ENCODE measurements around the gene PODXL2.
"Not testable (repeated sequence)": the region's sequence is repeated elsewhere in the genome, so short reads cannot be mapped to it uniquely, and the experiment has no call there.

The PODXL2 gene

GRCh38 chr3:127604546-127605165, 24.3 kb upstream of the PODXL2 start:
- DNase-seq (ENCODE audit: low read depth in 1 of 2, low spot score in 1 of 2): no peak

- not testable (repeated sequence) for DNase-seq (ENCODE audit: low read depth in 1 of 2, low spot score in 1 of 2)
These were observed 23.4 kb upstream of the PODXL2 start for GRCh38 chr3:127605547-127605946.

- no peak for DNase-seq (ENCODE audit: low read depth in 1 of 2, low spot score in 1 of 2)
These were observed 22.7 kb upstream of the PODXL2 start for GRCh38 chr3:127606086-127606805.

DNA sequence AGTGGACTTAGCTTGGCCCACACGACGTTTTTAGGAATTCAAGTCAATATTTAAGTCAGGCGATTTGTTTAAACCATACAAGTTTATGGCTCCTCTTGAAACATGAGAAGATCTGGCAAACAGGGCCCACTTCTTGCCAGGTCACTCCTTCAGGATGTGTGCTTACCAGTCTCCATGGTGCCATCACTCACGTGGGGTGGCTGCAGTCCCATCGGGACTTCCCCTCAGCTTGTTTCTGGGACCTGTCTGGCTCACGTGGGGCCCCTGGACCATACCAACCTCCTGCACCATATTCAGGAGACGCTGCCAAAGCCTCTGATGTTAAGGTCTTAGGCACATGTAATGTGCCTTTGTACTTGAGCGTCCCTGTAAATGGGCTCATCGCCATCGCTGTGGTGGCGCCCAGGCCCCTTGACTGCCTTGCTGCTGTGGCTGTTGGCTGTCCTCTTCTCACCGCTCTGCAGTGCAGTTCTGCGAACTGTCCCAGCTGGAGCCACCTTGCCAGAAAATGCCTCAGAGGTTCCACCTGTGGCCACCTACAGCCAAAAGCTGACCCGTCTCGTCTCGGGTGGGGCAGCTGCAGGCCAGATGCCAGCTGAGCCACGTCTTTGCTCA, 21.9 kb upstream of the PODXL2 start:
- DNase-seq (ENCODE audit: low read depth in 1 of 2, low spot score in 1 of 2): no peak

DNA sequence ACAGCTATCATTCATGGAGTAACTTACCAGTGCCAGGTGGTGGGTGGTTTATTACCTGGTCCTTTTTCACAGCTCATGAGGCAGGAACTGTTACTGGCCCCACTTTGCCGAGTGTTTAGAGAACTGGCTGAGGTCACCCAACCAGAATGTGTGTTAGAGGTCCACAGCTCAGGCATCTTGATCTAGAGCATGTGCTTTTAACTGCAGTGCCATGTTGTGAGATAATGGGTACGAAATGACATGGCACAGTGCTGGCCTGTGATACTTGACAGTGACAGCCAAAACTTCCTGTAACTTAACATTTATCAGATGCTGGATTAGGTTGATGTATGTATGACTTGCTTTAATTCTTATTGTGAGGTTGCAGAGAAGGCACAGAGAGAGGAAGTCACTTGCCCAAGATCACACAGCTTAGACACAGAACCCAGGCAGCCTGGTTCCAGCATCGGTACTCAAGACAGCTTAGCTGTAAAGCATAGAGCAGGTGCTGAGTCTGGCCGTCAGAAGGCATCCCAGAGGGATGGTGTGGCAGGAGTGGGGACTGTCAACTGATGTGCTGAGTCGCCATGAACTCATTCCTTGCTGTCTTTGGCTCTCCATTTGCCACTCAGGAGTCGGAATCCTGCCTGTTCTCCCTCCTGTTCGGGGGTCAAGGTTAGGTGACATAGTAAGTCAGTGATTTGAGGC, 21.2 kb upstream of the PODXL2 start:
- DNase-seq (ENCODE audit: low read depth in 1 of 2, low spot score in 1 of 2): no peak

DNA sequence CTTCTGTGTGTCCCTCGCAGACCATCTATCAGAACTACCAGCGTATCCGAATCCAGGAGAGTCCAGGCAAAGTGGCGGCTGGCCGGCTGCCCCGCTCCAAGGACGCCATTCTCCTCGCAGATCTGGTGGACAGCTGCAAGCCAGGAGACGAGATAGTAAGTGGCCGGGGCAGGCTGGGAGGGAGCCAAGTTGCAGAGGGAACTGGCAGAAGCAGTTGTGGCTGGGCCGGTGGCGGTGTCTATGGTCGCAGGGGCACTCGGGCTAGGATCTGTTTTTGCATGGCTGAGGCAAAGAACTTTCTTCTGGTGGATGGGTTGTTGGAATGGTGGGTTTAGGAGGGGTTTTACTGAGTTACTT, 20.6 kb upstream of the PODXL2 start:
- no peak for DNase-seq (ENCODE audit: low read depth in 1 of 2, low spot score in 1 of 2)

GRCh38 chr3:127610105-127610504, 18.9 kb upstream of the PODXL2 start:
- no peak for DNase-seq (ENCODE audit: low read depth in 1 of 2, low spot score in 1 of 2)

DNA sequence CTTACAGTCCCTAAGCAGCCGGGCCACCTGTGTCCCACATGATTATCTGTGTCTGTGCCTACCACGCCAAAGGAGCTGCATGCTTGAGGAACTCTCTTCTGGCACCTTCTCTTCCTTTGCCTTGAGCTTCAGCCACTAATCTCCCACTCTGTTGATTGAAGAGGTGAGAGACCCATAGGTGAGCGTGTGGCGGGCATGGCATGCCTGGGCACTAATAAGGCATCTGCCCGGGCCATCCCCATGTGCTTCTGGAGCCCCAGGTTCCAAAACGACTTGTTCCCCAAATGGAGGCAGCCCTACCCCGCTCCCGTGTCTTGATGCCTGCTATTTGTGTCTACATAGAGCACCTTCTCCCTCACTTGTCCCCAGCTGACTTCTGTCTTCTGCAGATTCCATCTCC, 17.7 kb upstream of the PODXL2 start:
- no peak for DNase-seq (ENCODE audit: low read depth in 1 of 2, low spot score in 1 of 2)

- no peak for DNase-seq (ENCODE audit: low read depth in 1 of 2, low spot score in 1 of 2)
These were observed 16.0 kb upstream of the PODXL2 start for GRCh38 chr3:127612966-127613365.

- no peak for DNase-seq (ENCODE audit: low read depth in 1 of 2, low spot score in 1 of 2)
These were observed 15.6 kb upstream of the PODXL2 start for GRCh38 chr3:127613406-127613805.

GRCh38 chr3:127614928-127615589, 13.9 kb upstream of the PODXL2 start:
- DNase-seq (ENCODE audit: low read depth in 1 of 2, low spot score in 1 of 2): no peak

DNA sequence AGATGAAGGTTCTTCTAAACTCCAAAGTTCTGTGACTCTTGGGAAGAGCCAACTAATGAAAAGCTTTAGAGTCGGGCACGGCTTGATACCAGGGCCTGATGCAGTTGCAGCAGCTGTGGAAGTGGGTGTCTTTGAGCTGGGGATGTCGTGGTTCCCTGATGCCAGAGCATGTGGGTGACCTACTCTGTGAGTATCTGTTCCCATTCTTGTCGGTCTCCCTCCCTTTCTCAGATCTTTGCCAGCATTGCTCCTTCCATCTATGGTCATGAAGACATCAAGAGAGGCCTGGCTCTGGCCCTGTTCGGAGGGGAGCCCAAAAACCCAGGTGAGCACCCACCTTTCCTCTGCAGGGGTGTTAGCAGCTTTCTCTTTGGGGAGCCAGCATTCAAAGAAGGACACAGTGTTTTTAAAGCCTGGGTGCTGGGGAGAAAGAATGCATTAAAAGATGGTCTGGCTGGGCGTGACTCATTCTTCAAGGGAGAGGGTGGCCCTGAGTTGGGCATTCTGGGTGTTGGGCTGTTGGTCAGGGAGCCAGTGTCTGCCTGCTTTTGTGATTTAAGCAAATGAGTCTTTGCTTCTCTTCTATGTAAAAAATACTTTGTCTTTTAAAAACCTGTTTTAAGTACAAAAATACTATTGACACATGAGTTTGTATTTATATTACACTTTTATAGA, 13.2 kb upstream of the PODXL2 start:
- DNase-seq (ENCODE audit: low read depth in 1 of 2, low spot score in 1 of 2): no peak

GRCh38 chr3:127616836-127617605, 12.0 kb upstream of the PODXL2 start:
- no peak for DNase-seq (ENCODE audit: low read depth in 1 of 2, low spot score in 1 of 2)

DNA sequence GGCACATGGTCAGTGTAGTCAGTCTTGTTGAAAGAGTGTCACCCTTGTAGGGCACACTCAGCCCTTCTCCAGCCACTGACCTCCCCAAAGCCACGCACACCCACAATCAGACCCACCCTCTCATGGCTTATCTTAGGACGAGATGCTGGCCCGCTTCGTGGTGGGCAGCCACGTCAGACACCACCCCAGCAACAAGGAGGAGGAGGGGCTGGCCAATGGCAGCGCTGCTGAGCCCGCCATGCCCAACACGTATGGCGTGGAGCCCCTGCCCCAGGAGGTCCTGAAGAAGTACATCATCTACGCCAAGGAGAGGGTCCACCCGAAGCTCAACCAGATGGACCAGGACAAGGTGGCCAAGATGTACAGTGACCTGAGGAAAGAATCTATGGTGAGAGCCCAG, 10.1 kb upstream of the PODXL2 start:
- DNase-seq (ENCODE audit: low read depth in 1 of 2, low spot score in 1 of 2): no peak

DNA sequence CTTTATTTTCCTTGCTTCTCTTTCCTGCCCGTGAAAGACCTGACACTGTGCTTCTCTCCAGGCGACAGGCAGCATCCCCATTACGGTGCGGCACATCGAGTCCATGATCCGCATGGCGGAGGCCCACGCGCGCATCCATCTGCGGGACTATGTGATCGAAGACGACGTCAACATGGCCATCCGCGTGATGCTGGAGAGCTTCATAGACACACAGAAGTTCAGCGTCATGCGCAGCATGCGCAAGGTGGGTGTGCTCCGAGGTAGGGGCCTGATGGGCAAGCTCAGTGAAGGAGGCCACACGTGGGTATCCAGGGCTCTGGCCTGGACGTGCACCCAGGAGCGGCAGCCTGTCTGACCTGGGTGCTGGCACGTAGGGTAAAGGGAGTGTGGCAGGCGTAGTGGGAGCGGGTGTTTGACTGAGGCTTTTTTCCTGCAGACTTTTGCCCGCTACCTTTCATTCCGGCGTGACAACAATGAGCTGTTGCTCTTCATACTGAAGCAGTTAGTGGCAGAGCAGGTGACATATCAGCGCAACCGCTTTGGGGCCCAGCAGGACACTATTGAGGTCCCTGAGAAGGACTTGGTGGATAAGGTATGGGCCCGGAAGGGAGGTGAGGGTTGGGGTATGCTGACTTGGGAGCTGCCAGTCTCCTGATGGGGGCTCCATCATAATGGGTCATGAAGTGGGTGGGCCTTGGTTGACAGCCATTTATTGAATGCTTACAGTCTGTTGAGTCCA, 8.2 kb upstream of the PODXL2 start:
- no peak for DNase-seq (ENCODE audit: low read depth in 1 of 2, low spot score in 1 of 2)

DNA sequence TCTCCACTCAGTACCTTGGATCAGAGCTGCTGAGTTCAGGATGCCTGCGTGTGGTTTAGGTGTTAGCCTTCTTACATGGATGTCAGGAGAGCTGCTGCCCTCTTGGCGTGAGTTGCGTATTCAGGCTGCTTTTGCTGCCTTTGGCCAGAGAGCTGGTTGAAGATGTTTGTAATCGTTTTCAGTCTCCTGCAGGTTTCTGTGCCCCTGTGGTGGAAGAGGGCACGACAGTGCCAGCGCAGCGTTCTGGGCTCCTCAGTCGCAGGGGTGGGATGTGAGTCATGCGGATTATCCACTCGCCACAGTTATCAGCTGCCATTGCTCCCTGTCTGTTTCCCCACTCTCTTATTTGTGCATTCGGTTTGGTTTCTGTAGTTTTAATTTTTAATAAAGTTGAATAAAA, 7.0 kb upstream of the PODXL2 start:
- no peak for DNase-seq (ENCODE audit: low read depth in 1 of 2, low spot score in 1 of 2)

GRCh38 chr3:127622772-127623576, 6.0 kb upstream of the PODXL2 start:
- no peak for DNase-seq (ENCODE audit: low read depth in 1 of 2, low spot score in 1 of 2)

GRCh38 chr3:127624063-127624462, 4.9 kb upstream of the PODXL2 start:
- DNase-seq (ENCODE audit: low read depth in 1 of 2, low spot score in 1 of 2): no peak

GRCh38 chr3:127625821-127626220, 3.2 kb upstream of the PODXL2 start:
- DNase-seq (ENCODE audit: low read depth in 1 of 2, low spot score in 1 of 2): no peak
